GOT3 (cell line): ENCODE results near the gene CLDN18.

Experiments
- DNase-seq: peaks from one replicate; lab custom pipeline; 2025; ENCODE audit warnings: mixed read lengths; lab: John Stamatoyannopoulos, UW

Gene CLDN18

DNA sequence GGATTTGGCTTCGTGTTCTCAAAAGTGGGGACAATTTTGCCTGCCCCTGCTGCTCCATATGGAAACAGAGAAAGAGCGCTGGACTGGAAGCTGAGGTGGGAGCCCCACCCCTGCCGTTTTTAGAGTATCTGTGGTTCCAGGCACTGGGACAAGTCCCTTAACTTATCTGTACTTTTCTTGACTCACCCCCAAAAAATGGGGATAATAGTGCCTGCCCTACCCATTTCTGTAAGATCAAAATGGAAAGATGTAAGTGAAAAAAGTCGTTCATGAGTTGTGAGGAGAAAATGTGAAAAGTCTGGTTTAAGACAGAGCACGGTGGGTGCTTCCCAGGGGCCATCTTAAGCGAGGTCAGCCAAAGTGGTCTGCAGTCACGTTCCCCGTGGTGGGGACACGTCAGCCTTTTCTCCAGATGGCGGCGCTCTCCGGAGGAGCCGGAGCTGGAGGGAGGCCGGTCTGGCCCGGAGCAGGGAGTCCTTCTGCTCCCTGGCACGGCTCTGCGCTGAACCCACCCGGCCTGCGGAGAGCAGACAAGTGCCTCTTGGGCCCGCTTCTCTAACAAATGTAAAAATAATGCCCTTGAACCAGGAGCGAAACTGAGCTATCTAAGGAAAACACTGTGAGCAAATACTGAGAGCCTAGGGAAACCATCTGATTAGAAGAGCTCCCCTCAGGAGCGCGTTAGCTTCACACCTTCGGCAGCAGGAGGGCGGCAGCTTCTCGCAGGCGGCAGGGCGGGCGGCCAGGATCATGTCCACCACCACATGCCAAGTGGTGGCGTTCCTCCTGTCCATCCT lies at the start of gene CLDN18:
CLDN18 (plus strand) TSS at position 690 of the 797 bp plus-strand sequence; CDS start at position 751, 61 bp downstream.
- no peak for DNase-seq

GRCh38 chr3:137962251-137962650 lies 47.7 kb upstream of the CLDN18 start:
- no peak for DNase-seq

DNA sequence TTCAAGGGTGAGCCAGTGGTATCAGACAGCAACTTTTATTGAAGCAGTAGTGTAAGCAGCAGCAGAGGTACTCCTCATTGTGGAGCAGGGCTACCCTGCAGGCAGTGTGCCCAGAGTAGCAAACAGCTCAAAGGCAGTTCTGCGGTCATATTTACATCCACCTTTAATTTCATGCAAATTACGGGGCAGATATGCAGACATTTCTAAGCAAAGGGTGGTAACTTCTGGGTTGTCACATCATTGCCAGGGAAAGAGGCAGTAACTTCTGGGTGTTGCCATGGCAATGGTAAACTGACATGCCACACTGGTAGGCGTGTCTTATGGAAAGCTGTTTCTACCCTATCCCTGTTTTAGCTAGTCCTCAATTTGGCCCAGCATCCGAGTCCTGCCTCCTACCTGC lies 46.5 kb upstream of the CLDN18 start:
- no peak for DNase-seq

- peak; percentile 67 for DNase-seq
Observed at GRCh38 chr3:137970914-137971831, 38.8 kb upstream of the CLDN18 start.

GRCh38 chr3:137972396-137972795 lies 37.6 kb upstream of the CLDN18 start:
- DNase-seq, result no peak

DNA sequence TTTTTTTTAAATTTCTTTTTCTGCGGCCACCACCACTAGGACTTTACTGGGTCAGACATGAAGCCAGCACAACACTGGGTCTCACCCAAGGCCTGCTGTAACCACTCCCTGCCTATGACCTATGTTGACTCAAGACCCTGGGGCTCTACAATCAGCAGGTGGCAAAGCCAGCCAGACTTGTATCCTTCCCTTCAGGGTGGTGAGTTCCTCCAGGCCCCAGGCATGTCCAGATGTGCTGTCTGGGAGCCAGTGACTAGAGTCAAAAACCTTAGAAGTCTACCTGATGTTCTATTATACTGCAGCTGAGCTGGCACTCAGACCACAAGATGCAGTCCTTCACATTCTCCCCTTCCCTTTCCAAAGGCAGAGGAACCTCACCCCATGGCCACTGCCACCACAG lies 31.6 kb upstream of the CLDN18 start:
- DNase-seq, result no peak

DNA sequence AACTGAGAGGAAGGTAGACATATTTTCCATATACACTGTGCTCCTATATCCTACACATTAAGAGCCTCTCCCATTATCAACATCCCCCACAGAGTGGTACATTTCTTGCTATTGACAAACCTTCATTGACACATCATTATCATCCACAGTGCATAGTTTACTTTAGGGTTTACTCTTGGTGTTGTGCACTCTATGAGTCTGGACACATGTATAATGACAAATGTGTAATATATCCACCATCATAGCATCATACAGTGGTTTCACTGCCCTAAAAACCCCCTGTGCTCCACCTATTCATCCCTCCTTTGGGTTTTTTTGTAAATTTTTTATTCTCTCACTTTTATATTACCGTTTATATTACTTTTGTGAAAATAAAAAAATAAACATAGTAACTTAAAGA lies 22.2 kb upstream of the CLDN18 start:
- DNase-seq, result no peak

- no peak for DNase-seq
Observed at GRCh38 chr3:137988152-137988551, 21.8 kb upstream of the CLDN18 start.

- DNase-seq, result no peak
Observed at GRCh38 chr3:137988982-137989381, 21.0 kb upstream of the CLDN18 start.

DNA sequence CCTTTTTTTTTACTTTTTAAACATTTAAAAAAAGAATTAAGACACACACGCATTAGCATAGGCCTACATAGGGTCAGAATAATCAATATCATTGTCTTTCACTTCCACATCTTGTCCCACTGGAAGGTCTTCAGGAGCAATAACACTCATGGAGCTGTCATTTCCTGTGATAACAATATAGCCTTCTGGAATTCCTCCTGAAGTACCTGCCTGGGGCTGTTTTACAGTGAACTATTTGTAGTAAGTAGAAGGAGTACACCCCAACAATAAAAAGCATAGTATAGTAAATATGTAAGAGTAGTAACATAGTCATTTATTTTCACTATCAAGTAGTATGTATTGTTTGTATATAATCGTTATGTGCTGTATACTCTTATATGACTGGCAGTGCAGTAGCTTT lies 19.5 kb upstream of the CLDN18 start:
- DNase-seq, result no peak

DNA sequence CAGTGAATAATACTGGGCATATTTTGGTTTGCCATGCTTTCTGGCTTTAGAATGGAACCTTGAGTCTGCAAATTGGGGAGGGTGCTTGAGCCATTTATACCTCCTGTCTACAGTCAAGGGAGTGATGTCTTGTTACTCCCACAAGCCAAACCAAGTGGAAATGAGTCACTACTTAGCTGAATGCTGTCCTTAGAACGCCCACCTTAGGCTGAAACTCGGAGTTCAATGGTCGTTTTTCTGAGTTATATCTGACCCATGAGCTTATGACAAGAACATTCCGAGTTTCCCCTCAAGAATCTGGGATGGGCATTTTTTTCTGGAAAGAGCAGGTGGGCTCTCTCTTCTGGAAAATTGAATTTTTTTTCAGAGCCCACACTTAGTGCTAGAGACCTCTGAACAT lies 17.4 kb upstream of the CLDN18 start:
- DNase-seq, result no peak

- DNase-seq, result no peak
Observed at GRCh38 chr3:137998121-137999042, 11.6 kb upstream of the CLDN18 start.

GRCh38 chr3:138003069-138003468 lies 6.9 kb upstream of the CLDN18 start:
- no peak for DNase-seq

DNA sequence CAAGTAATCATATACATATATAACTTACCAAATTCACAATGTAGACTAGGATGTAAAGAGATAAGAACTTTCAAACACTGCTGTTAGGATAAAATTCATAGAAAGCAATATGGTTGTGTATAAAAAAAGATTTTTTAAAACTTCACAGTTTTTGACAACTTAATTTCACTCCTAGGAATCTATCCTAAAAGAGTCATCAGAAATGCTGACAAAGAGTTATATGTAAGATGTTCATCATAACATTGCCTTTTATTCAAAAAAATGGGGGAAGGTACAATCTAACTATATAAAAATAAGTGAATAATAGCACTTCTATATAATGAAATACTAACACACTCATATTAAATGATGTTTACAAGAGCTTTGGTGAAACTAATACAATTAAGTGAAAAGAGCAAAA lies 4.3 kb upstream of the CLDN18 start:
- no peak for DNase-seq

DNA sequence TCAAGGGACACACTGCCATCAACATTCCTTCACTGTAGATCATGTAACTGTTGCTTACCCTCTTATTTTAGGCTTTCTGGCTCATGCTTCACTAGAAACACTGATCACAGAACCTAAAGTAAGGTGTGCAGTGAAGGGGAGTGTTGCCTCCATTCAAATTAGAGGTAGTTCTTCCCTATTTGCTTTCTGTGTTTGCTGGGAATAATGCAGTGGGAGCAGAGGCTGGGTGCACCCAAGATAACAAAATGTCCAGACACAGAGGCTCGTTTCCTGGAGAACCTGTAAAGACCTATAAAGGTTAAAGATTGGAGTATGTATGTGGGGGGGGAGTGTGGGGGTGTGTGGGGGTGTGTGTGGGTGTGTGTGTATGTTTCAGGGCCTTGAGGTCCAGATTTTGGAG lies 2.1 kb upstream of the CLDN18 start:
- no peak for DNase-seq

DNA sequence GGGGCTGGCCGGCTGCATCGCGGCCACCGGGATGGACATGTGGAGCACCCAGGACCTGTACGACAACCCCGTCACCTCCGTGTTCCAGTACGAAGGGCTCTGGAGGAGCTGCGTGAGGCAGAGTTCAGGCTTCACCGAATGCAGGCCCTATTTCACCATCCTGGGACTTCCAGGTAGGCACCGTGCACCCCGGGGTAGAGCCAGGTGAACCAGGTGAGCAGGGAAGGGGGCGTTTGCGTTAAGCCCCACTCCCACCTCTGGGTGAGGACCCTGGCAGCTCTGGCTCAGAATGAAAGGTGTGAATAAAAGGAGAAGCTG lies 267 bp downstream of the CLDN18 start:
- no peak for DNase-seq

DNA sequence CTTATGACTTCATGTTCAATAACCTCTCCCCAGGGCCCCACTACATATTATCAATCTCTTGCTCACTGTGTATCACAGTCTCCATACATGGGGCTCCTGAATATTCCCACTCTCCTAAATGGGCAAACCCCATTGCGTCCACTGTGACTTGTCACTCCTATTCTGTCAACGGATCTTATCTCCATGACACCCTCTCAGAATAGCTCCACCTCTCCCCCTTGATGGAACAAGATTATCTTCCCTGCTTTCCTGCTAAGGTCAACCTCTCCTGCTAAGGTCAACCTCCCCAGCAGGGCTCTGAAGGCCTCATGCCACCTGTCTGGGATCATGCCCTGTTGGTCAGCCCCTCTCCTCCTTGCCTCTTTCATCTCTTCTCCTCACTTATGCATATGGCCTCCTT lies 1.8 kb downstream of the CLDN18 start:
- no peak for DNase-seq

DNA sequence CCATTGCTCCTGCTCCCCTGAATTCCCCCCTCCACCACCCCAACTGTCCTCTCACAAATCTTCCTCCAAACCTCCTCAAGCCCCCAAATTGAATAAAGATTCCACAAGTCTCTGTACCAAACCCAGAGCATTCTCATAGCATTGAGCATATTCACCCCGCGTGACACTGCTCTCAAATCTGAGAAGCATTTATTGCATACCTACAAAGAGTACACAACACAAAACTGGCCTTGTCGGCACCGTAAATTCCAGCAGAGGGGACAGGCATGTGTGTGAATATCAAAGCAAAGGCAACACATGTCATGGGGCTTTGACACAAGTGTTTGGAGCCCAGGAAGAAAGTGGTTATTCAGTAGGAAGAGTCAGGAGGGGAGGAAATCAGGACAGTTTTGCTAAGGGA lies 2.6 kb downstream of the CLDN18 start:
- DNase-seq, result no peak

DNA sequence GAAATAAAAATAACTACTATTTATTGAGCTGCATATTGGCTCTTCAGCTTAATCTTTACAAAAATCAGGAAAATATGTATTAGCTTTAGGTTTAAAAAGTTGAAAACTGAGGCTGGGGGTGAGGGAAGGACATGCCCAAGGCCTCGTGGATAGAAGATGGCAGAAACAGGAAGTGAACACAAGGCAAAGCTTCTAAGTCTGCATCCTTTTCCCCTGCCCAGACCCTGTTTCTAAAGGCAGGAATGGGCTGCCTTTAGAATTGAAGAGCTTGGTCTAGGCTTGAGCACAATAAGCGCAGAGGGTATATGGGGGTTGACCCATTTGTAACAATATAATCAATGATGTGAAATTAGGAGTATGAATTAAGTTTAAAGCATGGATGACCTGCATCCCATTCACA lies 6.1 kb downstream of the CLDN18 start:
- DNase-seq, result no peak

- DNase-seq, result no peak
Observed at GRCh38 chr3:138019281-138020069, 9.5 kb downstream of the CLDN18 start.

GRCh38 chr3:138023754-138024153 lies 13.8 kb downstream of the CLDN18 start:
- DNase-seq, result no peak
